Epithelial cell of esophagus (primary cell): Measurements from ENCODE around the gene SLC2A10.

Source experiments
- DNase-seq: peaks from one replicate; pipeline ENCODE4 v3.0.0; 2010; ENCODE audit warnings: low read depth
- H3K4me3 ChIP-seq: 2 replicates; pipeline ENCODE4 v1.5.1; 2011; ENCODE audit warnings: mild to moderate bottlenecking, low read length, control low read depth
- CTCF ChIP-seq: IDR thresholded peaks from 2 replicates; pipeline ENCODE4 v1.5.1; 2011; ENCODE audit warnings: low read depth, mild to moderate bottlenecking, low read length, control low read depth, inconsistent platforms; ENCODE audit not compliant: insufficient read depth; ENCODE audit errors: missing control alignments

The SLC2A10 gene

GRCh38 chr20:46743088-46743487 is 33.6 kb downstream of the SLC2A10 start:
- no peak for DNase-seq
- no peak overlapping the region for H3K4me3 ChIP-seq
- TF ChIP-seq CTCF: no peak

- no peak for TF ChIP-seq CTCF
- peak; percentile 78 for DNase-seq
- H3K4me3 ChIP-seq: no peak overlapping the region
These were observed 37.6 kb downstream of the SLC2A10 start for GRCh38 chr20:46746956-46747526.

DNA sequence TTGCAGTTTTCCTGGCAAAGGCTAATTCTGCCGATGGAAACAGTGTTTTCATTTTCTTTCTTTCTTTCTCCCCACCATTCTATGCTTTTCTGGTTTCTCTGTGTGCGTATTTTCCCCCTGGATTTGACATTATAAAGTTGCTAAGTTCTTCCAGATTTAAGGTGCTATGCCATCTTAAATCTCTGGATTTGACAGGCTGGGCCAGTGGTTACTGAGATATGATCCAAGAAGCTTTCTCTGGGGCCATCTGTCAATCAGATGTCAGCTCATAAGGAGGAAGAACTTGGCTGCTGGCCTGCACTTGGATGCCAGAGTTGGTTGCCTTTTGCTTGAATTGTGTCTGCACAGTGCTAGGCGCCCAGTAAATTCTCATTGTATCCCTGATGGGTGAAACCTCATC is 39.7 kb downstream of the SLC2A10 start:
- no peak overlapping the region for H3K4me3 ChIP-seq
- DNase-seq: no peak
- no peak for TF ChIP-seq CTCF

DNA sequence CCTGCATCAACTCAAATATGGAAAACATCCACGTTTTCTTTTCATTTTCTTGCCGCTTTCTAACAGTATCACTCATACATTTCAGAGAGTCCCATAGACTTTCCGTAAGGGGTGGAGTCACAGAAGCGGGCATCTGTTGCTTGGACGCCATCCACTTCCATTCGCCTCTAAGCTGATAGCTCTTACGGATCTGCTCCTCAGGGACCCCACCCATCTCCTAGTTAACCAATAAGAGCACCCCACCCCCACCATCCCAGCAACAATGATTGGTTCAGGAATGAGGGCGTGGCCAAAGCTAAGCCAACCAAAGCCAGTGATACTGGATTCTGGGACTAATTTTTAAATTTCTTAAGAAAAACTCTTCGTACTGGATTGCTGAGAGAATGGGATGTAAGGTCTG is 42.4 kb downstream of the SLC2A10 start:
- DNase-seq: no peak
- TF ChIP-seq CTCF: no peak
- H3K4me3 ChIP-seq: no peak overlapping the region

DNA sequence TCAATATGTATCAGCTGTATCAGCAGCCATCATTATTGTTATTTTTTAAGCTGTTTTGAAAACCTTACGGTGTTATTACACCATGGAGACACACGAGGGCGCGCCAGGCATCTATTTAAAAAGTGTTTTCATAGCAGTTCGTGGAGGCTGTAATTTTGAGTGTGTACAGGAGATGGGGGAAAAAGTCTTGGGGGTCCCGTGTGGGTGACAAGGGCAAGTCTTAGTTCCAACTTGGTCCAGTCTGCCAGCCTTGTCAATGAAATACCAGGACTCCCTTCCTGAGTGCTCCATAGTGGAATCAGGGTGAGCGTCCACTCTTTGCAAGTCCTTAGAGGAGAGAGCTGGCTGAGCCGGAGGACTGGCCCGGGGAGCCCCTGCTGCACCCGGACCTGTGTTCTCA is 43.3 kb downstream of the SLC2A10 start:
- TF ChIP-seq CTCF: peak; percentile 71
- DNase-seq: peak; percentile 66
- H3K4me3 ChIP-seq: no peak overlapping the region

GRCh38 chr20:46755483-46756413 is 46.3 kb downstream of the SLC2A10 start:
- no peak for DNase-seq
- H3K4me3 ChIP-seq: no peak overlapping the region
- no peak for TF ChIP-seq CTCF
